K562 (cell line): ENCODE data around the gene NASP.

Source experiments
- CTBP1 ChIP-seq: fragments of 450-650 bp; IDR thresholded peaks from 2 replicates; pipeline ENCODE4 v1.6.1; 2016; ENCODE audit warnings: borderline replicate concordance
- DNMT1 ChIP-seq: fragments of 450-650 bp; IDR thresholded peaks from 2 replicates; pipeline ENCODE4 v1.6.1; 2016; ENCODE audit warnings: antibody characterized with exemption, mild to moderate bottlenecking
- EZH2 ChIP-seq: IDR thresholded peaks from 2 replicates; pipeline ENCODE4 v1.6.1; 2012; ENCODE audit warnings: low read depth, mild to moderate bottlenecking, inconsistent platforms, low read length, borderline replicate concordance
- FOS ChIP-seq: IDR thresholded peaks from 3 replicates; pipeline ENCODE4 v1.6.1; 2011; ENCODE audit not compliant: insufficient read length; ENCODE audit errors: extremely low read depth
- GATA2 ChIP-seq: sonication (generic); formaldehyde crosslinking; IDR thresholded peaks from 2 replicates; pipeline ENCODE4 v1.4.0; 2020; ENCODE audit warnings: mild to moderate bottlenecking, missing genetic modification reagents
- JUND ChIP-seq, 2 experiments: IDR thresholded peaks; 2 replicates in 1 of 2; 3 replicates in 1 of 2; pipeline ENCODE4 v1.6.1; 2011; ENCODE audit warnings: borderline replicate concordance in 2 of 2, low read depth in 2 of 2, low read length in 2 of 2, improper control_type of control experiment in 1 of 2, missing biosample characterization in 1 of 2, missing genetic modification characterization in 1 of 2, missing genetic modification reagents in 1 of 2
- SMARCC2 ChIP-seq: fragments of 450-650 bp; IDR thresholded peaks from 2 replicates; pipeline ENCODE4 v1.6.1; 2017; ENCODE audit warnings: antibody characterized with exemption, moderate library complexity, mild to moderate bottlenecking, low read depth
- SP2 ChIP-seq: IDR thresholded peaks from 2 replicates; pipeline ENCODE4 v1.6.1; 2011; ENCODE audit warnings: mild to moderate bottlenecking, low read depth, low read length, moderate library complexity; ENCODE audit not compliant: poor library complexity, severe bottlenecking; ENCODE audit errors: extremely low read depth
- STAG1 ChIP-seq: sonication (generic); formaldehyde crosslinking; IDR thresholded peaks from 2 replicates; pipeline ENCODE4 v1.5.0; 2020; ENCODE audit warnings: missing genetic modification reagents, borderline replicate concordance
- ZNF274 ChIP-seq: IDR thresholded peaks from 2 replicates; pipeline ENCODE4 v1.6.1; 2011; ENCODE audit warnings: low read depth, mild to moderate bottlenecking, low read length, moderate library complexity, borderline replicate concordance
- TF ChIP-seq, protein P1 (sequence below): sonication (generic); formaldehyde crosslinking; IDR thresholded peaks from 2 replicates; pipeline ENCODE4 v1.8.0; 2022; ENCODE audit warnings: missing genetic modification reagents, mild to moderate bottlenecking, borderline replicate concordance
- TF ChIP-seq, protein P2 (sequence below), 3 experiments: IDR thresholded peaks in 2 of 3; conservative IDR thresholded peaks in 1 of 3; 2 replicates each; pipeline ENCODE4 v1.5.1; 2011 to 2012; ENCODE audit warnings: low read length in 3 of 3, mild to moderate bottlenecking in 3 of 3, control low read depth in 2 of 3, improper control_type of control experiment in 1 of 3, inconsistent platforms in 1 of 3, low read depth in 1 of 3, mixed read lengths in 1 of 3, moderate library complexity in 1 of 3; ENCODE audit not compliant: insufficient read depth in 2 of 3
- TF ChIP-seq, protein P3 (sequence below): sonication (generic); formaldehyde crosslinking; IDR thresholded peaks from 2 replicates; pipeline ENCODE4 v1.8.0; 2022; ENCODE audit warnings: missing genetic modification reagents, mild to moderate bottlenecking, borderline replicate concordance
- TF ChIP-seq, protein P4 (sequence below), 2 experiments: fragments of 450-650 bp; formaldehyde crosslinking in 1 of 2; IDR thresholded peaks; 2 replicates each; pipeline versions ENCODE4 v1.4.0 to v1.6.1; 2014 to 2020; ENCODE audit warnings: mild to moderate bottlenecking in 2 of 2, borderline replicate concordance in 1 of 2, low read depth in 1 of 2

DNA sequence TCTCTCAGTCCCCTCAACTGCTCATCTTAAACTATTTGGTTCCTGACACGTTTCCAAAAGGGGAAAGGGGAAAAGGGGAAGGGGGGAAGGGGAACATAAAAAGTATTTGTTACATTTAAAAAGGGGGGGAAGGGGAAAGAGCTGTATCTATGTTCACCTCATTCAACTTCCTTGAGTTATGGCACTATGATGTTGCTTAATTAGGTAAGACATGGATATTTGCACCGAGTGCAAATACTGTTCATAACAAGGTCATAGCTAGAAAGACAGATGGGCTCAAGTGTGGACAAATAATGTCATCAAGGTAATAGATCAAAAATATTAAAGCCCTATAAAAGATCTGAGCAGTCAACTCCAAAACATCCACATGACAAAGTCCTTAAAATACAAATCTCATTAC, 76.5 kb downstream of the NASP start:
- TF ChIP-seq SMARCC2 (no peak), JUND (IDR thresholded peaks at IDR 0.05; ENCODE audit: borderline replicate concordance, low read depth, low read length) (no peak), JUND (tag; IDR thresholded peaks at IDR 0.05; ENCODE audit: borderline replicate concordance, low read depth, low read length) (no peak), STAG1 (CRISPR knock-in tag) (no peak), DNMT1 (no peak), SP2 (no peak), ZNF274 (no peak), EZH2 (no peak), FOS (no peak), CTBP1 (no peak), GATA2 (CRISPR knock-in tag) (no peak)
- TF ChIP-seq, protein P1, sequence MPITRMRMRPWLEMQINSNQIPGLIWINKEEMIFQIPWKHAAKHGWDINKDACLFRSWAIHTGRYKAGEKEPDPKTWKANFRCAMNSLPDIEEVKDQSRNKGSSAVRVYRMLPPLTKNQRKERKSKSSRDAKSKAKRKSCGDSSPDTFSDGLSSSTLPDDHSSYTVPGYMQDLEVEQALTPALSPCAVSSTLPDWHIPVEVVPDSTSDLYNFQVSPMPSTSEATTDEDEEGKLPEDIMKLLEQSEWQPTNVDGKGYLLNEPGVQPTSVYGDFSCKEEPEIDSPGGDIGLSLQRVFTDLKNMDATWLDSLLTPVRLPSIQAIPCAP (CRISPR knock-in tag) = no peak
- TF ChIP-seq, protein P2, sequence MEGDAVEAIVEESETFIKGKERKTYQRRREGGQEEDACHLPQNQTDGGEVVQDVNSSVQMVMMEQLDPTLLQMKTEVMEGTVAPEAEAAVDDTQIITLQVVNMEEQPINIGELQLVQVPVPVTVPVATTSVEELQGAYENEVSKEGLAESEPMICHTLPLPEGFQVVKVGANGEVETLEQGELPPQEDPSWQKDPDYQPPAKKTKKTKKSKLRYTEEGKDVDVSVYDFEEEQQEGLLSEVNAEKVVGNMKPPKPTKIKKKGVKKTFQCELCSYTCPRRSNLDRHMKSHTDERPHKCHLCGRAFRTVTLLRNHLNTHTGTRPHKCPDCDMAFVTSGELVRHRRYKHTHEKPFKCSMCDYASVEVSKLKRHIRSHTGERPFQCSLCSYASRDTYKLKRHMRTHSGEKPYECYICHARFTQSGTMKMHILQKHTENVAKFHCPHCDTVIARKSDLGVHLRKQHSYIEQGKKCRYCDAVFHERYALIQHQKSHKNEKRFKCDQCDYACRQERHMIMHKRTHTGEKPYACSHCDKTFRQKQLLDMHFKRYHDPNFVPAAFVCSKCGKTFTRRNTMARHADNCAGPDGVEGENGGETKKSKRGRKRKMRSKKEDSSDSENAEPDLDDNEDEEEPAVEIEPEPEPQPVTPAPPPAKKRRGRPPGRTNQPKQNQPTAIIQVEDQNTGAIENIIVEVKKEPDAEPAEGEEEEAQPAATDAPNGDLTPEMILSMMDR (IDR thresholded peaks at IDR 0.05 in 2 of 3, conservative IDR thresholded peaks at IDR 0.05 in 1 of 3; ENCODE audit: insufficient read depth in 2 of 3, low read depth in 1 of 3, low read length in 3 of 3) = no peak
- TF ChIP-seq, protein P3, sequence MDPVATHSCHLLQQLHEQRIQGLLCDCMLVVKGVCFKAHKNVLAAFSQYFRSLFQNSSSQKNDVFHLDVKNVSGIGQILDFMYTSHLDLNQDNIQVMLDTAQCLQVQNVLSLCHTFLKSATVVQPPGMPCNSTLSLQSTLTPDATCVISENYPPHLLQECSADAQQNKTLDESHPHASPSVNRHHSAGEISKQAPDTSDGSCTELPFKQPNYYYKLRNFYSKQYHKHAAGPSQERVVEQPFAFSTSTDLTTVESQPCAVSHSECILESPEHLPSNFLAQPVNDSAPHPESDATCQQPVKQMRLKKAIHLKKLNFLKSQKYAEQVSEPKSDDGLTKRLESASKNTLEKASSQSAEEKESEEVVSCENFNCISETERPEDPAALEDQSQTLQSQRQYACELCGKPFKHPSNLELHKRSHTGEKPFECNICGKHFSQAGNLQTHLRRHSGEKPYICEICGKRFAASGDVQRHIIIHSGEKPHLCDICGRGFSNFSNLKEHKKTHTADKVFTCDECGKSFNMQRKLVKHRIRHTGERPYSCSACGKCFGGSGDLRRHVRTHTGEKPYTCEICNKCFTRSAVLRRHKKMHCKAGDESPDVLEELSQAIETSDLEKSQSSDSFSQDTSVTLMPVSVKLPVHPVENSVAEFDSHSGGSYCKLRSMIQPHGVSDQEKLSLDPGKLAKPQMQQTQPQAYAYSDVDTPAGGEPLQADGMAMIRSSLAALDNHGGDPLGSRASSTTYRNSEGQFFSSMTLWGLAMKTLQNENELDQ (CRISPR knock-in tag) = no peak
- TF ChIP-seq, protein P4, sequence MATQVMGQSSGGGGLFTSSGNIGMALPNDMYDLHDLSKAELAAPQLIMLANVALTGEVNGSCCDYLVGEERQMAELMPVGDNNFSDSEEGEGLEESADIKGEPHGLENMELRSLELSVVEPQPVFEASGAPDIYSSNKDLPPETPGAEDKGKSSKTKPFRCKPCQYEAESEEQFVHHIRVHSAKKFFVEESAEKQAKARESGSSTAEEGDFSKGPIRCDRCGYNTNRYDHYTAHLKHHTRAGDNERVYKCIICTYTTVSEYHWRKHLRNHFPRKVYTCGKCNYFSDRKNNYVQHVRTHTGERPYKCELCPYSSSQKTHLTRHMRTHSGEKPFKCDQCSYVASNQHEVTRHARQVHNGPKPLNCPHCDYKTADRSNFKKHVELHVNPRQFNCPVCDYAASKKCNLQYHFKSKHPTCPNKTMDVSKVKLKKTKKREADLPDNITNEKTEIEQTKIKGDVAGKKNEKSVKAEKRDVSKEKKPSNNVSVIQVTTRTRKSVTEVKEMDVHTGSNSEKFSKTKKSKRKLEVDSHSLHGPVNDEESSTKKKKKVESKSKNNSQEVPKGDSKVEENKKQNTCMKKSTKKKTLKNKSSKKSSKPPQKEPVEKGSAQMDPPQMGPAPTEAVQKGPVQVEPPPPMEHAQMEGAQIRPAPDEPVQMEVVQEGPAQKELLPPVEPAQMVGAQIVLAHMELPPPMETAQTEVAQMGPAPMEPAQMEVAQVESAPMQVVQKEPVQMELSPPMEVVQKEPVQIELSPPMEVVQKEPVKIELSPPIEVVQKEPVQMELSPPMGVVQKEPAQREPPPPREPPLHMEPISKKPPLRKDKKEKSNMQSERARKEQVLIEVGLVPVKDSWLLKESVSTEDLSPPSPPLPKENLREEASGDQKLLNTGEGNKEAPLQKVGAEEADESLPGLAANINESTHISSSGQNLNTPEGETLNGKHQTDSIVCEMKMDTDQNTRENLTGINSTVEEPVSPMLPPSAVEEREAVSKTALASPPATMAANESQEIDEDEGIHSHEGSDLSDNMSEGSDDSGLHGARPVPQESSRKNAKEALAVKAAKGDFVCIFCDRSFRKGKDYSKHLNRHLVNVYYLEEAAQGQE (IDR thresholded peaks at IDR 0.05; ENCODE audit: borderline replicate concordance) = no peak
- TF ChIP-seq, protein P4 (CRISPR knock-in tag; IDR thresholded peaks at IDR 0.05; ENCODE audit: low read depth) = no peak
